NT2/D1 (cell line): ENCODE results near the gene SHC2.
A peak's percentile ranks its signal among the peaks of the same experiment; 100 is the strongest.
"Not testable (repeated sequence)": the region's sequence is repeated elsewhere in the genome, so short reads cannot be mapped to it uniquely, and the experiment has no call there.

Source experiments
- DNase-seq: peaks from one replicate; pipeline ENCODE4 v3.0.0-alpha.2; 2011; ENCODE audit warnings: low read depth, low spot score
- H3K27me3 ChIP-seq: 2 replicates; pipeline ENCODE4 v1.6.0; 2011; ENCODE audit warnings: mild to moderate bottlenecking; ENCODE audit not compliant: insufficient read length, insufficient read depth
- H3K36me3 ChIP-seq: 2 replicates; pipeline ENCODE4 v1.6.1; 2011; ENCODE audit warnings: mild to moderate bottlenecking, low read length, mixed read lengths; ENCODE audit not compliant: insufficient read depth, insufficient read length
- H3K4me1 ChIP-seq: 2 replicates; pipeline ENCODE4 v1.5.1; 2011; ENCODE audit not compliant: insufficient read depth, insufficient read length
- H3K4me3 ChIP-seq: 2 replicates; pipeline ENCODE4 v1.5.1; 2011; ENCODE audit warnings: low read depth; ENCODE audit not compliant: insufficient read length
- H3K9ac ChIP-seq: 2 replicates; pipeline ENCODE4 v1.6.0; 2011; ENCODE audit warnings: low read depth; ENCODE audit not compliant: insufficient read length
- H3K9me3 ChIP-seq: 2 replicates; pipeline ENCODE4 v1.5.1; 2011; ENCODE audit warnings: mild to moderate bottlenecking, low read length; ENCODE audit not compliant: insufficient read depth
- SUZ12 ChIP-seq: IDR thresholded peaks from 2 replicates; pipeline ENCODE4 v1.6.1; 2011; ENCODE audit not compliant: insufficient read length, insufficient read depth; ENCODE audit errors: extremely low read depth
- YY1 ChIP-seq: IDR thresholded peaks from 2 replicates; pipeline ENCODE4 v1.6.1; 2011; ENCODE audit not compliant: insufficient read length, insufficient read depth
- ZNF274 ChIP-seq: IDR thresholded peaks from 2 replicates; pipeline ENCODE4 v1.6.1; 2011; ENCODE audit warnings: mild to moderate bottlenecking, low read depth, low read length

SHC2 gene

DNA sequence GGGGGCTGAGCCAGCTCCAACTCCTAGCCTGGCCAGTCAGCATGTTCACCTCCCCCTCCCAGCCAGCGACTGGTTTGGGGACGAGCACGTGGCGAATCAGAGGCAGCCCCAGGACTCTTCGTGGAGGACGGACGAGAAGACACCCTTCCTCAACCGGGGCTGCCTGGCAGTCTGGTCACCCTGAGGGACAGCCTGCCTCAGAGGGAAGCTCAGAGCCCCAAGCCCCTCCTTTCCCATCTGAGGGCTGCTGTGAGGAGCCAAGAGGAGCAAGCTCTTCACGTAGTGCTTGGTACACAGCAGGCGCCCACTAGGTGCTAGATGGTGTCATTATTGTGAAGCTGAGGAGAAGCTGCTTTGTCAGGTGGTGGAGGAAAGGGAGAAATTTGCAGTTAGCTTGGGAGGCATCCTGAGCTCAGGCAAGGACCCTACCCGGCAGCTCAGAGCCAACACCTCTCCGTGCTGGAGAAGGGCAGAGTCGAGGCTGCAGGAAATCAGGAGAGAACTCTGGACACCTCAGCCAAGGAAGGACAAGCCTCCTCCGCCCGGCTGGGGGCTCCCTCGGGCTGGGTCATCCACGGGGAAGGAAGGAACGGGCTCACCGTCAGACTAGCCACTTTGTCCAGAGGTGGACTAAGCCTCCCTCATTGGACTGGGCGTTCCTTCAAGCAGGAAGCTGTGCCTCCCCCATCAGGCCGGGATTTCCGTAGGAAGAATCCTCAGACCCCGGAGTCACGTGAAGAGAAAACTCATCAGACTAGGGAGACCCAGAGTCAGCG is 37.0 kb downstream of the SHC2 start:
- Histone ChIP-seq H3K4me3 (no peak overlapping the region), H3K4me1 (peaks cover 17% of the 10 kb centered on the region), H3K9ac (no peak overlapping the region), H3K27me3 (no peaks in the 10 kb centered on the region), H3K9me3 (no peaks in the 10 kb centered on the region), H3K36me3 (peaks cover 26% of the 10 kb centered on the region)
- TF ChIP-seq ZNF274 = no peak
- no peak for TF ChIP-seq YY1
- no peak for TF ChIP-seq SUZ12
- DNase-seq = no peak

GRCh38 chr19:422917-423226 is 38.0 kb downstream of the SHC2 start:
- H3K4me3 ChIP-seq, DNase-seq, H3K9me3 ChIP-seq, H3K27me3 ChIP-seq, H3K9ac ChIP-seq: not testable (repeated sequence)
- H3K4me1 ChIP-seq = peaks cover 26% of the 10 kb centered on the region
- peaks cover 31% of the 10 kb centered on the region for H3K36me3 ChIP-seq

DNA sequence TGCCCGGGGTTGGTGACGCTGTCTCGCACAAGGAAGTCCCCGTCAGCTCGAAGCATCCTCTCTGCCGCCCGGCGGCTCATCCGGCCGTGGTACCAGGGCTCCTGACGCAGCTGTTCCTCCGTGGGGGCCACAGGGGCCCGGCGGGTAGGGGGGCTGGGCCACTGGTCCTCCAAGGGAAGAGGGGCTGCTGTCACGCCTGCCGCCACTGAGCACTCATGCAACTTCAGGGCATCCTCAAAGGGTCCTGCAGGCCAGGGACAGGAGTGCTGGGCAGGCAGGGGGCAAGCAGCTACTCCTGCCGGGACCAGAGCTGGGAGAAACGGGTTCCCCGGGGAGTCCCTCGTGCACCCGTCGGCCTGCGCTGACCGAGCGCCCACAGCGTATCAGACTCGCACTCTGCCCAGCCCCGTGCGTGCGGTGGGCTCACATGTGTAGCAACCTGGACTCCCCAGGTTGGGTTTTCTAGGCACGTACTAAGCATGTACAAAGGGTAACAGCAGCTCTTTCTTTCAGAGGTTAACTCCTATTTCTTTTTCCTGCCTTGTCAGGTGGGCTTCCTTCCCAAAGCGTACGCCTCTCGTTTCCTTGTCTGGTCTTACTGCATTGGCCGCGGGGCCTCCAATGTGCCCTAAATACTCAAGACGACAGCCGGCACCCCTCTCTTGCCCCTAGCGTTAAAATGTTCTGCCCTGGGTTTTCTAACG is 38.5 kb downstream of the SHC2 start:
- Histone ChIP-seq H3K4me1 (peaks cover 29% of the 10 kb centered on the region), H3K27me3 (no peaks in the 10 kb centered on the region), H3K4me3 (no peak overlapping the region), H3K36me3 (peaks cover 31% of the 10 kb centered on the region), H3K9me3 (no peaks in the 10 kb centered on the region), H3K9ac (no peak overlapping the region)
- TF ChIP-seq ZNF274 (no peak), SUZ12 (no peak), YY1 (no peak)
- no peak for DNase-seq

DNA sequence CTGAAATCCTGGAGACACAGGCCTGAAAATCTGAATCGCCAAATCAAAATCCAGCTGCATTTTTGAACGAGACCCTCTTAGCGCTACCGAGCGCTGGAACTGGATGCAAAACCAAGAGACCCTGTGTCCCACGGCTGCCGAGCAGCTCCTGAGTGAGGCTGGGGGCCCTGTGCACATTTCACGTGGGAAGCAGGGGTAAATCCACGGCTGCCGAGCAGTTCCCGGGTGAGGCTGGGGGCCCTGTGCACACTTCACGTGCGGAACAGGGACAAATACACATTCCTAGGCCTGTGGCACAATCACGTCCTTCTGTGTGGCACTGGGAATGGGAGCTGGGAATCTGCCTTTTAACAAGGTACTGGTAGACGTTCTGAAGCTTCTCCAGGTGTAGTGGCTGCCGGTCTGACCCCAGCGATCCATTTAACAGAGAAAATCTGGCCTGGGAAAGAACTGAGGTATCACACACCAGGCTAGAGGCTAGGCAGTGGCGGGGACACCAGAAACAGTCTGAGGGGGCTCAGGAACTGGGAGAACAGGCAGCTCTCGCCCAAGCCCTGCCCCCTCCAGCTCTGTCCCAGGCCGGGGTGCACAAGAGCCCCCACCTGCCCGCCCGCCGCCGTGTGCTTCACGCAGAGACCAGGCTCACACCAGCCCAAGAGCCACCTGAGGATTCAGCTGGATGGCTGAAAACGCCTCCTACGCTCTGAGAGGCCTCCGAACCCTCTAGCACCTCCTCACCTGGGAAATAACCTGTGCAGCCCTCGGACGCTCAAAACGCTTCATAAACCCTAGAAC is 40.9 kb downstream of the SHC2 start:
- Histone ChIP-seq H3K4me3 (no peak overlapping the region), H3K27me3 (no peaks in the 10 kb centered on the region), H3K4me1 (peaks cover 37% of the 10 kb centered on the region), H3K36me3 (peaks cover 45% of the 10 kb centered on the region), H3K9me3 (no peaks in the 10 kb centered on the region), H3K9ac (peak overlapping the region; percentile 13)
- DNase-seq = no peak
- no peak for TF ChIP-seq ZNF274
- no peak for TF ChIP-seq SUZ12
- TF ChIP-seq YY1 = no peak

DNA sequence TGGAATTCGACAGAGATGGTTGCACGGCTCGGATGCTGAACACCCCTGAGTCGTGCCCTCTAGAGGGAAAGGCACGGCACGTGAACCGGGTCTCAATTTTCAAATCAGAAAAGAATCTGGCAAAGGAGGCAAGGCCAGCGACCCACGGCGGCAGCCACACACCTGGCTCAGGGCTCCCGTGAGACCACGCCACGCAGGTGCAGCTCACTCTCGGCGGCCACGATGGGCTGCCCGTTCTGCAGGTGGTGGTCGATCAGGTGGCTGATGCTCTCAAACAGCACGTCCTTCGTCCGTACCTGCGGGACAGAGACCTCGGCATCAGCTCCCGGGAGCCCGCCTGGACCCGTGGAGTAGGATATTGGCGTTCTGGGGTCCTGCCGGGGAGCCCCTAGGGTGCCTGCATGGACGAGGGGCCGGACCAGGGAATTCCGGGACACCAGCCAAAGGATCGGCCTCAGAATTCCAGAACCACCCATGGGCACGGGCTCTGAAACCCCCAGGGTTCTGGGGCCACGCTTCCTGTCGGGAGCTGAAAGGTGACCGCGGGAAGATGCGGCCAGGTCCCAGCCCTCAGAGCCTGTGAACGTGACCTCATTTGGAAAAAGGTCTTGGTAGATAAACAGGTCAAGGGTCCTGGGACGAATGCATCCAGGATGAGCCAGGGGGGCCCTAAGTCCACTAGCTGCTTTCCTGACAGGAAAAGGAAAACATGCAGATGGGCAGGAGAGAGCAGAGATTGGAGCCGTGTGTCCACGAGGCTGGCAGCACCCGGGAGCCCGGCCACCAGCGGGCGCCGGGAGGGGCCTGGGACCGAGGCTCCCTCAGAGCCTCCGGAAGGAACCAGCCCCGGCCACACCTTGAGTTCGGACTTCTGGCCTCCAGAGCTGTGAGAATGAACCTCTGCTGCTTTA is 41.8 kb downstream of the SHC2 start:
- Histone ChIP-seq H3K27me3 (no peaks in the 10 kb centered on the region), H3K9ac (no peak overlapping the region), H3K4me1 (peaks cover 30% of the 10 kb centered on the region), H3K36me3 (peaks cover 42% of the 10 kb centered on the region), H3K9me3 (no peaks in the 10 kb centered on the region), H3K4me3 (no peak overlapping the region)
- no peak for TF ChIP-seq SUZ12
- no peak for DNase-seq

DNA sequence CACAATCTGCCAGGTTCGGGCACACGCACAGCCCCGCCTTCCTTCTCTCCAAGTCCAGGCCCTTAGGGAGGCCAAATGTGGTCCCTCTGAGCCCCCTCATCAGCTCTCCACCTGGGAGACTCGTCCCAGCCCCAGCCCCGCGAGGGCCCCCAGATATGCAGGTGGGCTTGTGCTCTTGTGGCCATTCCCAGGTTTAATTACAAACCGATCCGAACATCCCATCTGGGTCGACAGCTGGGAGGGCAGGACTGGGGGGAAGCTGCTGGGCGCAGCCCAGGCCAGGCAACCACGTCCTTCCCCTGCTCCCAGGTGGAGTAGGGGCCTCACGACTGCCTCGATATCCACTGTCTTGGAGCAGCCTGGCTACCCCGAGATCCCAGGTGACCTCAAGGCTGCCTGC is 44.4 kb downstream of the SHC2 start:
- DNase-seq = no peak
- H3K9me3 ChIP-seq = no peaks in the 10 kb centered on the region
- H3K4me3 ChIP-seq = no peak overlapping the region

DNA sequence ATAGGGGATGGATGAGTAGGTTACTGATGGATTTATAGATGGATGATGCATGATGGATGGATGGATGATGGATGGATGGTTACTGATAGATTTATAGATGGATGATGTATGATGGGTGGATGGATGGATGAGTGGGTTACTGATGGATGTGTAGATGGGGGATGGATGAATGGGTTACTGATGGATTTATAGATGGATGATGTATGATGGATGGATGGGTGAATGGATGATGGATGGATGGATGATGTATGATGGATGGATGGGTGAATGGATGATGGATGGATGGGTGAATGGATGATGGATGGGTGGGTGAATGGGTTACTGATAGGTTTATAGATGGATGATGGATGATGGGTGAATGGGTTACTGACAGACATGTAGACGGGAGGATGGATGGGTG is 45.5 kb downstream of the SHC2 start:
- no peak overlapping the region for H3K4me3 ChIP-seq
- H3K9me3 ChIP-seq = peaks cover 4% of the 10 kb centered on the region; the same call in 1 of the 2 replicates
- no peak overlapping the region for H3K9ac ChIP-seq
- H3K27me3 ChIP-seq = peaks cover 4% of the 10 kb centered on the region
- H3K36me3 ChIP-seq = peaks cover 35% of the 10 kb centered on the region
- DNase-seq = no peak
- peaks cover 40% of the 10 kb centered on the region for H3K4me1 ChIP-seq
- TF ChIP-seq YY1 (no peak), SUZ12 (no peak)

More for the DNA sequence above, 44.4 kb downstream of the SHC2 start:
- Histone ChIP-seq H3K36me3 (peaks cover 35% of the 10 kb centered on the region), H3K27me3 (no peaks in the 10 kb centered on the region), H3K9ac (peak overlapping the region; percentile 25), H3K4me1 (peaks cover 39% of the 10 kb centered on the region)
- TF ChIP-seq SUZ12 = no peak
- TF ChIP-seq ZNF274 = no peak
- no peak for TF ChIP-seq YY1
